Activated B cell treated with CpG ODN at 0.5 μM for 24 hours (primary cell): ENCODE data around the gene LENG8. TPM values are rescaled to one million over a fixed set of nuclear protein-coding genes. Genes with fewer than 3 reads are reported as not detected.
A peak's percentile ranks its signal among the peaks of the same experiment; 100 is the strongest.

Source experiments
- ATAC-seq: fragments of 200-7000 bp; cut with Tn5 transposase; one replicate; pipeline ENCODE4 v1.10.0; 2021; ENCODE audit warnings: low read depth, mild to moderate bottlenecking, moderate library complexity
- CTCF ChIA-PET: fragments of 350-600 bp; sonication (Branson Sonifier 250); formaldehyde crosslinking; loops from one replicate; lab custom pipeline; 2021; ENCODE audit warnings: antibody characterized with exemption; lab: Charles Lee
- POLR2A ChIA-PET: fragments of 350-600 bp; sonication (Branson Sonifier 250); formaldehyde crosslinking; loops from one replicate; lab custom pipeline; 2021; ENCODE audit warnings: antibody characterized with exemption; lab: Charles Lee
- DNase-seq: peaks from one replicate; pipeline ENCODE4 v3.0.0; 2022
- H3K27ac Mint-ChIP-seq: one replicate; pipeline ENCODE4 v1.8.0; 2020; ENCODE audit warnings: mixed read lengths
- H3K27me3 Mint-ChIP-seq: one replicate; pipeline ENCODE4 v1.8.0; 2021; ENCODE audit warnings: mixed read lengths
- H3K36me3 Mint-ChIP-seq: one replicate; pipeline ENCODE4 v1.8.0; 2021; ENCODE audit warnings: low read depth, mixed read lengths
- H3K4me1 Mint-ChIP-seq: one replicate; pipeline ENCODE4 v1.8.0; 2021; ENCODE audit warnings: mixed read lengths
- H3K4me3 Mint-ChIP-seq: one replicate; pipeline ENCODE4 v1.8.0; 2020; ENCODE audit warnings: mild to moderate bottlenecking, mixed read lengths
- H3K9me3 Mint-ChIP-seq: one replicate; pipeline ENCODE4 v1.8.0; 2020; ENCODE audit warnings: mixed read lengths
- CTCF ChIP-seq: fragments of 200-600 bp; IDR thresholded peaks from one replicate; pipeline ENCODE4 v1.8.0; 2022; ENCODE audit warnings: antibody characterized with exemption, mild to moderate bottlenecking
- intact Hi-C: fragments of 100-400 bp; cut with micrococcal nuclease; formaldehyde crosslinking; loops from one replicate; pipeline ENCODE4 v1.15.1; 2024
- total RNA-seq: library from RNA; stranded (reverse); gene quantifications from 2 replicates; pipeline ENCODE4 v1.2.3, GENCODE V29; 2022

LENG8 gene
- total RNA-seq, 1 donor from 2014 or later: 363 TPM

- CTCF ChIA-PET: no interaction called here
- no peaks in the 10 kb centered on the region for H3K9me3 Mint-ChIP-seq
- H3K36me3 Mint-ChIP-seq: no peaks in the 10 kb centered on the region
- H3K4me3 Mint-ChIP-seq: no peak overlapping the region
- peaks cover 26% of the 10 kb centered on the region for H3K27me3 Mint-ChIP-seq
- peaks cover 12% of the 10 kb centered on the region for H3K4me1 Mint-ChIP-seq
- no peak for DNase-seq
- intact Hi-C loops: no loop called here
- no peak for ATAC-seq
- no peak overlapping the region for H3K27ac Mint-ChIP-seq
- no peak for TF ChIP-seq CTCF
- POLR2A ChIA-PET: no interaction called here
Observed at GRCh38 chr19:54475706-54476105, 26.7 kb downstream of the LENG8 start.

- TF ChIP-seq CTCF: no peak
- ChIA-PET CTCF (interaction anchor here (0.7 to 2.8 kb wide), 4 partner anchors 176 to 656 kb away, joined by 3 to 24 read pairs (median 4); no protein-coding TSS in a partner anchor), POLR2A (interaction anchor here (0.6 to 0.7 kb wide), 2 partner anchors 78 to 999 kb away, joined by 4 to 10 read pairs; no protein-coding TSS in a partner anchor)
- Mint-ChIP-seq H3K4me1 (peaks cover 17% of the 10 kb centered on the region), H3K27me3 (peaks cover 24% of the 10 kb centered on the region), H3K9me3 (no peaks in the 10 kb centered on the region), H3K27ac (no peak overlapping the region), H3K4me3 (no peak overlapping the region), H3K36me3 (no peaks in the 10 kb centered on the region)
- DNase-seq: no peak
- intact Hi-C loops: loop anchor here (1.0 kb wide), 2 partner anchors 46 to 442 kb away; no protein-coding TSS in a partner anchor
- ATAC-seq: no peak
Observed at GRCh38 chr19:54477650-54478049, 28.7 kb downstream of the LENG8 start.

GRCh38 chr19:54478677-54479266, 29.8 kb downstream of the LENG8 start:
- ATAC-seq (peak; percentile 47), DNase-seq (no peak)
- H3K27ac Mint-ChIP-seq: no peak overlapping the region
- CTCF ChIA-PET: interaction anchor here (0.9 to 2.8 kb wide), 4 partner anchors 137 to 198 kb away, joined by 3 to 24 read pairs (median 4); no protein-coding TSS in a partner anchor
- no peaks in the 10 kb centered on the region for H3K36me3 Mint-ChIP-seq
- POLR2A ChIA-PET: no interaction called here
- peaks cover 17% of the 10 kb centered on the region for H3K4me1 Mint-ChIP-seq
- no peak for TF ChIP-seq CTCF
- peaks cover 21% of the 10 kb centered on the region for H3K27me3 Mint-ChIP-seq
- H3K4me3 Mint-ChIP-seq: no peak overlapping the region
- H3K9me3 Mint-ChIP-seq: no peaks in the 10 kb centered on the region
- intact Hi-C loops: loop anchor here (1.0 kb wide), 2 partner anchors 47 to 441 kb away; no protein-coding TSS in a partner anchor

GRCh38 chr19:54480051-54480450, 31.1 kb downstream of the LENG8 start:
- Mint-ChIP-seq H3K4me1 (peaks cover 17% of the 10 kb centered on the region), H3K9me3 (no peaks in the 10 kb centered on the region), H3K4me3 (no peak overlapping the region), H3K27me3 (peaks cover 28% of the 10 kb centered on the region), H3K36me3 (no peaks in the 10 kb centered on the region), H3K27ac (no peak overlapping the region)
- ChIA-PET CTCF (interaction anchor here (2.8 to 3.9 kb wide), 2 partner anchors 194 to 197 kb away, joined by 15 to 48 read pairs; no protein-coding TSS in a partner anchor), POLR2A (no interaction called here)
- no peak for TF ChIP-seq CTCF
- ATAC-seq (no peak), DNase-seq (no peak)
- intact Hi-C loops: no loop called here

- no peaks in the 10 kb centered on the region for H3K9me3 Mint-ChIP-seq
- no peaks in the 10 kb centered on the region for H3K36me3 Mint-ChIP-seq
- intact Hi-C loops: loop anchor here (1.0 kb wide), 1 partner anchor 195 kb away; no protein-coding TSS in a partner anchor
- TF ChIP-seq CTCF: no peak
- no peak overlapping the region for H3K27ac Mint-ChIP-seq
- peaks cover 20% of the 10 kb centered on the region for H3K4me1 Mint-ChIP-seq
- no peak for DNase-seq
- H3K4me3 Mint-ChIP-seq: no peak overlapping the region
- POLR2A ChIA-PET: interaction anchor here (0.7 kb wide), 4 partner anchors 47 to 562 kb away, joined by 3 to 8 read pairs (median 5); no protein-coding TSS in a partner anchor
- peak; percentile 62 for ATAC-seq
- H3K27me3 Mint-ChIP-seq: peaks cover 33% of the 10 kb centered on the region
- CTCF ChIA-PET: interaction anchor here (0.6 to 3.9 kb wide), 13 partner anchors 8 to 201 kb away, joined by 3 to 48 read pairs (median 5); partner anchors contain the start of gene CDC42EP5
Observed at GRCh38 chr19:54481326-54481930, 32.4 kb downstream of the LENG8 start.
